Adipocyte (in vitro differentiated cells): ENCODE data around the gene CLEC19A.

Source experiments
- DNase-seq: peaks from one replicate; pipeline ENCODE4 v3.0.0-alpha.2; 2015; ENCODE audit warnings: low read depth
- H3K27me3 ChIP-seq: replicated peaks from 2 replicates; pipeline ENCODE4 v1.7.0; 2013; ENCODE audit warnings: mild to moderate bottlenecking, low read length, moderate library complexity; ENCODE audit not compliant: control insufficient read depth, insufficient read depth
- H3K36me3 ChIP-seq: 2 replicates; pipeline ENCODE4 v1.7.0; 2013; ENCODE audit warnings: low read length, mild to moderate bottlenecking, moderate library complexity; ENCODE audit not compliant: control insufficient read depth, insufficient read depth, severe bottlenecking
- H3K4me1 ChIP-seq: 2 replicates; pipeline ENCODE4 v1.7.0; 2013; ENCODE audit warnings: mild to moderate bottlenecking, low read length, moderate library complexity; ENCODE audit not compliant: control insufficient read depth, insufficient read depth
- H3K4me3 ChIP-seq: 2 replicates; pipeline ENCODE4 v1.7.0; 2013; ENCODE audit warnings: mild to moderate bottlenecking, low read length, moderate library complexity
- H3K9ac ChIP-seq: 2 replicates; pipeline ENCODE4 v1.7.0; 2013; ENCODE audit warnings: mild to moderate bottlenecking, low read length, moderate library complexity
- H3K9me3 ChIP-seq: 2 replicates; pipeline ENCODE4 v1.7.0; 2013; ENCODE audit warnings: mild to moderate bottlenecking, low read length, moderate library complexity; ENCODE audit not compliant: control insufficient read depth

Gene CLEC19A

DNA sequence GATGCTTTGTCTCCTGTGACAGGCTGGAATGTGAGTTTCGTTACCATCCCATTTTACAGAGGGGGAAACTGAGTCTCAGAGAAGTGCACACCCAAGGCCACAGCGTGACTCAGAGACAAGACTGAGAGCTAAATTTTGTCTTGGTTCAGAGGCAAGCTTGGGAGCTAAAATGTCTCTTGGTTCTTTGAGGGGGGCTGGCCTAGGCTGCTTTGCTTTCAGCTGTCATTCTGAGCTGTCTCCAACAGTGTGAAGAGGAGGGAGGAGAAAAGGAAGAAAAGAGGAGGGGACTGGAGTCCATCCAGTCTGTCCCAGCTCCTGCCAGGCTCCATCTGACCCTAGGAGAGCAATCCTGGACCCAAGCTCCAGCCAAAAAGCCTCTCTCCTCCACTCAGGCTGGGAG, at the start of gene CLEC19A:
Gene CLEC19A, plus strand, starts transcription at position 301 of the 400 bp plus-strand sequence. CDS start 121 bp downstream, outside the sequence.
- no peak for DNase-seq

DNA sequence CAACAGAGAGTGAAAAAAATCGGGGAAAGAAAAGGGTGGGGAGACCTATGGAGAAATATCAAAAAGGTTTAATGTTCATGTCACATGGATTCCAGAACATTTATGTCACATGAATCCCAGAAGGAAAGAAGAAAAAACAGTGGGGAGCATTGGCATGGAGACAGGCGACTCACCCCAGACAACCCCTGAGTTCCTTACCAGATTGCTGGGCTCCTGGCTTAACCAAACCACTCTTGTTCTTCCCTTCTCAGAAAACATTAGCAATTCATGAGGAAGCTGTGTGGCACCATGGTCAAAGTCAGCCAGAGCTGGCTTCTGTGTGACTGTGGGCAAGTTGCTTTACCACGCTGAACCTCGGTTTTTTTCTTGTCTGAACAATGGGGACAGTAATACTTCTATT, 49.6 kb upstream of the CLEC19A start:
- H3K36me3 ChIP-seq: no peaks in the 10 kb centered on the region
- DNase-seq: no peak
- peaks cover 21% of the 10 kb centered on the region for H3K9me3 ChIP-seq
- H3K4me3 ChIP-seq: no peak overlapping the region
- H3K4me1 ChIP-seq: no peaks in the 10 kb centered on the region
- H3K27me3 ChIP-seq: no peaks in the 10 kb centered on the region
- no peak overlapping the region for H3K9ac ChIP-seq

More for the DNA sequence above, at the start of gene CLEC19A:
- H3K9me3 ChIP-seq: peaks cover 4% of the 10 kb centered on the region
- no peak within 1 kb of the TSS for H3K9ac ChIP-seq
- no peak within 1 kb of the TSS for H3K4me3 ChIP-seq
- H3K4me1 ChIP-seq: no peaks in the 10 kb centered on the region
- no peaks in the 10 kb centered on the region for H3K36me3 ChIP-seq
- peaks cover 16% of the 10 kb centered on the region for H3K27me3 ChIP-seq

DNA sequence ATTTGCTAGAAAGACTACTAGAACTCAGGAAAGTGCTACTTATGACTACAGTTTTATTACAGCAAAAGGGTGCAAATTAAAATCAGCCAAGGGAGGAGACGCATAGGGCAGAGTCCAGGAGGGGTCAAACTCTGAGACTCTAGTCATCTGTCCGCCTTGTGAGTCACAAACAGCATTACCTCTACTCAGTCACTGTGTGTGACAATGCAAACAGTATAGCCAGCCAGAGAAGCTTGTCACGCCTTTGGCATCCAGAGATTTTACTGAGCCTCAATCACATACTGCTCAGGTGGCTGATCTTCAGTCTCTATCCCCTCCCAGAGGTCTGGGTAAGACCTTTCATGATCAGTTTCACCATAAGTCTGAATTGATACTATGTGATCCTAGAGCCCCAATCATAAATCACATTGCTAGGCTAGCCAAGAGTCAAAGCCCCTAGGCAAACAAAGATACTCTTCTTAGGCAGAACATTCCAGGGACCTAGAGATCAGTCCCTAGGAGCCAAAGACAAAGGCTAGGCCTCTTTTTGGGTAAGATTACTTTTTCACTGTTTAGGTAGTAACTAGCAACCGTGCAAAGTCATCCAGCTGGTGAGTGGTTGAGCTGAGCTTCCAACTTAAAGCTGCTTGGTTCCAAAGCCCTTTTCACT, 48.8 kb upstream of the CLEC19A start:
- peaks cover 21% of the 10 kb centered on the region for H3K9me3 ChIP-seq
- H3K9ac ChIP-seq: no peak overlapping the region
- no peaks in the 10 kb centered on the region for H3K4me1 ChIP-seq
- H3K36me3 ChIP-seq: no peaks in the 10 kb centered on the region
- no peak overlapping the region for H3K4me3 ChIP-seq
- no peaks in the 10 kb centered on the region for H3K27me3 ChIP-seq
- DNase-seq: no peak

DNA sequence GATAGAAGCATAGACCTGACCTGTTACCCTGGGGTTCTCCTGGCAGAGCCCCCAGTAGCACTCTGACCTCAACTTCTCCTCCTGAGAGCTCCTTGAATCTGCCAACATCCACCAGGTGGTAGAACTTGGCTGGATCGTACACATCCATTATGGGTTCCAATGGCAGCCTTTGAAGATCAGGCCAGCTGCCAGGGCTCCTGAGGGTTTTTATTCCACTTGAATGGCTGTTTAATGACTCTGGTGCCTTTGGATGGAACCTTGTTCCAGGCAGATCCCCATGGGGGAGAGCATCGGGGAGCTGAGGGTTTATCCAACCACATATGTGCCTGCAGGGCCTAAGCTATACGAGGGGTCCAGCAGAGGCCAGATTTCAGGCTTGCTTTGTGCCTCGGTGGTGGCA, 47.1 kb upstream of the CLEC19A start:
- Histone ChIP-seq H3K9me3 (peaks cover 21% of the 10 kb centered on the region), H3K4me1 (no peaks in the 10 kb centered on the region), H3K4me3 (no peak overlapping the region), H3K27me3 (no peaks in the 10 kb centered on the region), H3K36me3 (no peaks in the 10 kb centered on the region), H3K9ac (no peak overlapping the region)
- DNase-seq: no peak

DNA sequence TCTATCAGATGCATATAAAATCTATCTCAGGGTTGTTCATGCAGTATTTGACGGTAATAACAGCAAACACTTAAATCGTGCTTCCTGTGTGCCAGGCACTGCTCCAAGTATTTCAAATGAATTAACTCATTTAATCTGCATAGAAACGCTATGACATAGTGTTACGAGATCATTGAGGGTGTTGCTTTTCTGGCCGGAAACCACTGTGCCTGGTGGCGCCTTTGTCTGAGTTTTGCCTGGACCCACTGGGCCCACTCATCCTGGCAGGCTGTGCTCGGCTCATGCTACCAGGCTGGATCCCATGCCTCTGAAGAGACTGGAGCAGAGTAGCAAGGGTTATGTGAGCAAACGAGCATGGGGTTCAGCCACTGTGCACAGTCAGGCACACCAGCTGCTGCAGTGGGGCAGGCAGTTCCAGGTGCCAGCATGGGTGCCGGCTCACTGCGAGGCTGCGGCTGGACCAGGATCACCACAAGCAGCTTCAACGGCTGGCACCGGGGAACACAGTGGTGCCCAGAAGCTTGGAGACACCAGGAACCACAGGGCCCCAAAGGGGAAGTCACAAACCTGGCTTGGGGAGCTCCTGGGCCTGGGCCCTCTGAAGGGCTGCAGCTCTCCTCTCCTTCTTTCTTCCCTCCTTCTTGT, 45.9 kb upstream of the CLEC19A start:
- H3K9me3 ChIP-seq: peaks cover 21% of the 10 kb centered on the region
- H3K36me3 ChIP-seq: no peaks in the 10 kb centered on the region
- no peaks in the 10 kb centered on the region for H3K27me3 ChIP-seq
- no peak for DNase-seq
- no peaks in the 10 kb centered on the region for H3K4me1 ChIP-seq
- no peak overlapping the region for H3K9ac ChIP-seq
- H3K4me3 ChIP-seq: no peak overlapping the region

DNA sequence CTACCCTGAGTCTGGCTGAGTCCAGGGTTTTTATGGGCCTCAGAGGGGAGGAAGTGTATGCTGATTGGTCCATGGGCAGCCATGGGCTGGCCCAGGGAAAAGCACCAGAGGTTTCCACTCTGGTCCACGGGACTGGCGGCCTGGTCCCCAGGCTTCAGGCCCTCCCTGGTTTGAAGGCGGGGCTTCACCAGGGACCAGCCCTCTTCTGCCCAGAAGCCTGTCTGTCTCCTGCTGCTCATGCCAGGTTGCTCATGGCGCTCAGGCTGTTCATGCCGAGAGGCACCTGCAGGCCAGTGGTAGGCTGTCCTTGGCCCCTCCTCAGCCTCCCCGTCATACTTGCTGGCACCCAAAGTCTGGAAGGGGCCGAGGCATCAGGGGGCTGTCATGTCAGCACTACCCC, 45.0 kb upstream of the CLEC19A start:
- H3K27me3 ChIP-seq: no peaks in the 10 kb centered on the region
- no peaks in the 10 kb centered on the region for H3K36me3 ChIP-seq
- H3K9me3 ChIP-seq: peaks cover 15% of the 10 kb centered on the region
- DNase-seq: no peak
- H3K4me1 ChIP-seq: no peaks in the 10 kb centered on the region
- H3K9ac ChIP-seq: no peak overlapping the region
- no peak overlapping the region for H3K4me3 ChIP-seq

DNA sequence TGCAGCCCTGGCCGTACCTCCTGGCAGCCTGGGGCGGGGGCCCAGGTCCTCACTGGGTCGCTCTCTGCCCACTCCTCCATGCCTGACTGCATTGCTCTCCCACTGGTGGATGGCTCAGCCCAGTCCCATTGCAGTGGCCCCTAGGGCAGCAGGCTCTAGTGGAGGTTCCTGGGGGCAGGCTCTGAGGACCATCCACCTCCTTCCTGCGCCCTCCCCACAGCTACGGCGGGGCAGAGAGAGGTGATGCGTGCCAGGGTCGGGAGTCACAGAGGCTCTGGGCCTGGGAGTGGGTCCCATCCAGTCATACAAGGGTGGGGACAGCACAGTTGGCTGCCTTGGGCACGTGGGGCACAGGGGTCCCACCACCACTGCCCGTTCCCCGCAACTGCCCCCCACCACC, 44.0 kb upstream of the CLEC19A start:
- peaks cover 6% of the 10 kb centered on the region for H3K9me3 ChIP-seq

DNA sequence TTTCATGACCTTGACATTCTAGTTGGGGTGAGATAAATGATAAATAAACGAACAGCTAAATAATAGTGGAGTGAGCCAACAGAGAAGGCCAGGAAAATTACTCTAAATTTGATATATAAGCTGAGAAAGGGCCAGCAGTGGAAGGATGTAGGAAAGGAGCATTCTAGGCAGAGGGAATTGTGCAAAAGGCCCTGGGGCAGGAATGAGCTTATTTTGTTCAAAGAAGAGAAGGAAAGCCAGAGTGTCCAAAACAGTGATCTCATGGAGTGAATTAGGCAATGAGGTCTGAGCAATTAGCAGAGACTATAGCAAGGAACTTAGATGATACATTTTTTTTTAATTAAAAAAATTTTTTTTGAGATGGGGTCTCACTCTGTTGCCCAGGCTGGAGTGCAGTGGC, 43.3 kb upstream of the CLEC19A start:
- DNase-seq: no peak
- H3K4me3 ChIP-seq: no peak overlapping the region
- H3K27me3 ChIP-seq: no peaks in the 10 kb centered on the region
- no peaks in the 10 kb centered on the region for H3K4me1 ChIP-seq
- no peaks in the 10 kb centered on the region for H3K36me3 ChIP-seq
- no peaks in the 10 kb centered on the region for H3K9me3 ChIP-seq
- H3K9ac ChIP-seq: no peak overlapping the region

More for the DNA sequence above, 44.0 kb upstream of the CLEC19A start:
- Histone ChIP-seq H3K4me3 (no peak overlapping the region), H3K9ac (no peak overlapping the region), H3K36me3 (no peaks in the 10 kb centered on the region), H3K4me1 (no peaks in the 10 kb centered on the region), H3K27me3 (no peaks in the 10 kb centered on the region)
- no peak for DNase-seq

DNA sequence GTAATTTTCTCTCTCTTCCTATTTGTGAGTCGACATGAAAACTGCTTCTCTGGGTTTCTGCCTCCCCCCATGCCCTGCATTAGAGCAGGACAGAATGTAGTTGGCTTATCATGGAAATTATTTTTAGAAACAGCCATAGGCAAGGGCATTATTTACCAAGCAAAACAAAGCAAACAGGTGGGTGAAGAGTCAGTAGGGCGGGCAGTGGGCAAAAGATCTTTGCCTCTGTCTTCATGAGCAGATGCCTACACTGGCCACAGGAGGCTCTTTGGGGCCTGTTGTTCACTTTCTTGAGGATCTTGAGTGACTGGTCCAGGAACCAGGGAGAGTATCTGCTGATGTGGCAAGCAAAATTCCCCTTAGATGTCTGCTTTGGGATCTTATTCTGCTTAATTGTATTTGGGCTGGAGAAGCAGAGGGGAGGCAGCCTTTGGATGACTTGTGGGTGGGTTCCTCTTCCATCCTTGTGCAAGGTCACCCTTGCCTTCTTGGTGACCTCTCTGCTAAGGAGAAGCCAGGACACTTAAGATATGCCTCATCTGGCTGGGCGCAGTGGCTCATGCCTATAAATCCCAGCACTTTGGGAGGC, 42.5 kb upstream of the CLEC19A start:
- Histone ChIP-seq H3K9ac (no peak overlapping the region), H3K4me3 (no peak overlapping the region)
- no peak for DNase-seq

DNA sequence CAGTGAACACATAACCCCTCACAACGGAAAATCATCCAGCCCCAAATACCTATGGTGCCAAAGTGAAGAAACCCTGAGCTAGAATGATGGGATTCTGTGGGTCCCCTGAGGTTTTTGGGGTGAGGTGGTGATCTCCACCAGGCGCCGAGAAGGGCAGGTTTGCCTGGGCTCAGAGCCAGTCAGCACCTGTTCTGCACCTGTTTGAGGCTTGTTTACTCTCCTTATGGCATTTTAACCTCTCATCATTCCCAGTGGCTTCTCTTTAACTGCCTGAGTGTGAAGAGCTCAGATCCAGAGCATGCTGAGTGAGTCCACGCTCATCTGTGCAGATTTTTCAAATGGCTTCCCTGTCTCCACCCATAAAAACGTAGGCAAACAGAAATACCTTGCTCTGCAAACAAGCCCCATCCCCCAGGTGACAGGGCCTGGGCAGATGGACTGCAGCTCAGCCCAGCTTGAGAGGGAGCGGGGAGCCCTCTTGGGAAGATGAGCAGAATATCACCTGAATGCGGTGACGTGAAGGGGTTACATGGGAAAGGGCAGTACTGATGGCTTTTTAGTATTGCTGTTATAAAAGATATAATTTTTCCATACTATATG, 40.1 kb upstream of the CLEC19A start:
- H3K4me1 ChIP-seq: no peaks in the 10 kb centered on the region
- no peak overlapping the region for H3K4me3 ChIP-seq
- no peak overlapping the region for H3K9ac ChIP-seq
- no peaks in the 10 kb centered on the region for H3K36me3 ChIP-seq
- DNase-seq: no peak
- H3K9me3 ChIP-seq: peaks cover 2% of the 10 kb centered on the region
- no peaks in the 10 kb centered on the region for H3K27me3 ChIP-seq

More for the DNA sequence above, 42.5 kb upstream of the CLEC19A start:
- Histone ChIP-seq H3K4me1 (no peaks in the 10 kb centered on the region), H3K9me3 (peaks cover 2% of the 10 kb centered on the region), H3K36me3 (no peaks in the 10 kb centered on the region), H3K27me3 (no peaks in the 10 kb centered on the region)

DNA sequence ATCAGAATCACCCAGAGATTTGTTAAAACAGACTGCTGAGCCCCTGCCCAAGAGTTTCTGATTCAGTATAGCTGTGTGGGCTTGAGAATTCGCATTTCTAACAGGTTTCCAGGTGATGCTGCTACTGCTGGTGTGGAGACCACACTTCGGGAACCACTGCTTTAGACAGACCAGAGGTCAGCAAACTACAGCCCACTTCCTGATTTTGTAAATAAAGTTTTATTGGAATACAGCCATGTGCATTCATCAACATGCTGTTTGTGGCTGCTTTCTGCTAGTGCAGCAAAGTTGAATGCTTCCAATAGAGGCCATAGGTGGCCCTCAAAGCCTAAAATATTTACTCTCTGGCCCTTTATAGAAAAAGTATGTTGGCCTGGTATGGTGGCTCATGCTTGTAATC, 32.6 kb upstream of the CLEC19A start:
- no peaks in the 10 kb centered on the region for H3K36me3 ChIP-seq
- no peaks in the 10 kb centered on the region for H3K4me1 ChIP-seq
- peaks cover 1% of the 10 kb centered on the region for H3K9me3 ChIP-seq
- DNase-seq: no peak
- H3K4me3 ChIP-seq: no peak overlapping the region
- peaks cover 12% of the 10 kb centered on the region for H3K27me3 ChIP-seq
- no peak overlapping the region for H3K9ac ChIP-seq
